ENCODE measurements around the gene RABEP2. TPM values are rescaled to one million over a fixed set of nuclear protein-coding genes. Genes with fewer than 3 reads are reported as not detected.
"Not testable (repeated sequence)": the region's sequence is repeated elsewhere in the genome, so short reads cannot be mapped to it uniquely, and the experiment has no call there.

Gene RABEP2
- total RNA-seq, 1 donor from 2014 or later: 40.8 TPM

DNA sequence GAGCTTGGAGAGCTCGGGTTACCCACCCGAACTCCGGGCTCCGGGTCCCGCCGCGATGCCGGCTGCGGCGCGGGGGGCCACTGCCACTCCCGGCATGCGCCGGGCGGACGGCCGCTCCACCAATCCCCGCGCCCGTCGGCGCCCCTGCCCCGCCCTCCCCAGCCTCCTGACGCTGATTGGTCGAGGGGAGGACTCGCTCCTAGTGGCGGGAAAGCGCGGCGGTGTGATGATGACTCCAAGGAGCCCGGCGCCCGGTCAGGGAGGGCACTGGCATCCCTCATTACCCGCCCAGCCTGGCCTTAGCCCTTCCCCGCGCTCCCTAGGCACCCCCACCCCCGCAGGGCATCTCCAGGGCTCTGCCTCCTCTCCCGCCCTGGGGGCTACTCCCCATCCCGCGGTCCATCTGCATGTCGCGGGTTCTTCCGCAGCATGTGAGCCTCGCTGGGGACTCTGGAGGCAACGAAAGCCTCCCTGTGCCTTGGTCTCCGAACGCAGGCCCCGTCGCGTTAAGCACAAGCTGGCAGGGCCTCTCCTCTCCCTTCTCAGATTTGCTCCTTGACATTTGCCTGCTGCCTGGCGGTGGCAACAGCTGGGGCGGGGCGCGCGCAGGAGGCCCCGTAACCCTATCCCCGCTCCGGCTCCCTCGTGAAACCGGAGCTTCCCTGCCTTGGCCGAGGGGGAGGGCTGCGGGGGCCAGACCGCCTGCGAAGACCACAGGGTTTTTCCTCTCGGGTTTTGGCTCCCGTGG is 45.0 kb downstream of the RABEP2 start:
- peak; percentile 26 for DNase-seq (ENCODE audit: low read depth, low spot score)

DNA sequence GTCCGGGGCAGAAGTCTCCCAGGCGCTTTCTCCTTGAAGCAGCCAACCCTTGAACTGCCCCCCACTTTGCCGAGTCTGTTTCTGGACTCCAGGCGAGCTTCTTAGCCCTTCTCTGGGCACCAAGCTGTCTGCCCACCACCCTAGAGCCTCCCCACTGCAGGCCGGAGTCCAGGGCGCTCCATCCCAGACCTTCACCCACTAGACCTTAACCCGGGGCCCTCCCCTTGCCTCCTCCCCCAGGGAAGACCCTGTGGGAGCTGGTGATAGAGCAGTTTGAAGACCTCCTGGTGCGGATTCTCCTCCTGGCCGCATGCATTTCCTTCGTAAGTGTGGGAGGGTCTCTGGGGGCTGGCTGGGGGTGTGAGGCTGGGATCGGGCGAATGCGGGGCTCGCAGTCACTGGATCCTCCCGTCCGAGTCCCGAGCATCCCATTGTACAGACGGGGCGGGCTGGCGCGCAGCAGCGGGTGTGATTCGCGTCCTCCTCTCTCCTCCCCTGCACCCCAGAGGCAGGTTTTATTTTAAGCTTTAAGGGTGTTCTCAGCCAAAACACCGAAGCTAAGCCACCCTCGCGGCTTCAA is 45.7 kb downstream of the RABEP2 start:
- DNase-seq (ENCODE audit: low read depth, low spot score): no peak

DNA sequence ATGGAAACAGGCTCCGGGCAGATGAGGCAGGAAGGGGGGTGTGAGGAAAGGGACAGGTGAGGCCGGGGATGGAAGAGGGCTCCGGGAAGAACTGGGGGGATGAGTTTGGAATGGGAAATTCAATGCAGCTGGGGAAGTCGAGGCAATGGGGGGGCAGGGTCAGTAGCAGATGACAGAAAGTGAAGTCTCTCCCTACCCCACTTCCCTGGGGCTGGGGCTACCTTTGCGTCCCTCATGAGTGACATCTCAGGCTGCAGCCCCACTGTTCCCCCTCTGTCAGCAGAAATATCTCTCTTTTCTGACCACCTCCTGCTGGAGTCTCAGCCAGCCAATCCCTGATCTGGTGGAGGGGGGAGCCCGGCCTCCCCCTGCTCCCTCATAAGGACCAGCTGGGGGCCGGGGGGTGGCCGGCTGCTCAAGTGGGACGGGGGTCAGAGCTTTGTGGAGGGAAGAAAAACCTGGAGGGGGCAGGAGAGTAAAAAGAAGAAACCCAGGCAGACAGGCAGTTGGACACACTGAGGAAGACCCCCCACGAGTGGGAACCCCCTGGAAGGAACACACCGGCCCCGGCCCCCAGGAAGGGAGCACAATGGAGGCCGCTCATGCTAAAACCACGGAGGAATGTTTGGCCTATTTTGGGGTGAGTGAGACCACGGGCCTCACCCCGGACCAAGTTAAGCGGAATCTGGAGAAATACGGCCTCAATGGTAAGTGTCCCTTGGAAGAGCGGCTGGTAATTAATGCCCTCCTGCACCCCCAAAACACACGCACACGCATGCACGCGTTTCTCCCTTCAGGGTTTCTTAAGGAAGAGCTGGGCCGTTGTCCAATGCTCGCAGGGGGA is 46.7 kb downstream of the RABEP2 start, which contains the start of gene ATP2A1:
ATP2A1 (plus strand) TSS at position 406 of the 844 bp plus-strand sequence; CDS start at position 590, 184 bp downstream.
- DNase-seq (ENCODE audit: low read depth, low spot score): no peak

DNA sequence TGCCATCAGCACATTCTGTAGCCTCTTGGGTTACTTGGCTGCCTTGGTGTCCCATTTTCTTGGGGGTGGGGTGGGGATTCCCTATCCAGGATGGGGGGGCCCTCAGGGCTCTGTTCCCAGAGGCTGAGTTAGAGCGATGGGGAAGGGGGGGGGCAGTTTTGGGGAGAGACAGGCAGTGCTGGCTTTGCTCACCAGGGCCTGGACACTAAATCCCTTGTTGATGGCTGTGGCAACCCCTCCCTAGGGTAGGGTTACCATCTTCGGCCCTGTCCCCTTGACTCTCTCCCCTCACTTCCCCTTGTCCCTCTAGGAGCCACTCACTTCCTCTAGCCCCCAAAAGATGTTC is 47.4 kb downstream of the RABEP2 start:
- DNase-seq (ENCODE audit: low read depth, low spot score): no peak

DNA sequence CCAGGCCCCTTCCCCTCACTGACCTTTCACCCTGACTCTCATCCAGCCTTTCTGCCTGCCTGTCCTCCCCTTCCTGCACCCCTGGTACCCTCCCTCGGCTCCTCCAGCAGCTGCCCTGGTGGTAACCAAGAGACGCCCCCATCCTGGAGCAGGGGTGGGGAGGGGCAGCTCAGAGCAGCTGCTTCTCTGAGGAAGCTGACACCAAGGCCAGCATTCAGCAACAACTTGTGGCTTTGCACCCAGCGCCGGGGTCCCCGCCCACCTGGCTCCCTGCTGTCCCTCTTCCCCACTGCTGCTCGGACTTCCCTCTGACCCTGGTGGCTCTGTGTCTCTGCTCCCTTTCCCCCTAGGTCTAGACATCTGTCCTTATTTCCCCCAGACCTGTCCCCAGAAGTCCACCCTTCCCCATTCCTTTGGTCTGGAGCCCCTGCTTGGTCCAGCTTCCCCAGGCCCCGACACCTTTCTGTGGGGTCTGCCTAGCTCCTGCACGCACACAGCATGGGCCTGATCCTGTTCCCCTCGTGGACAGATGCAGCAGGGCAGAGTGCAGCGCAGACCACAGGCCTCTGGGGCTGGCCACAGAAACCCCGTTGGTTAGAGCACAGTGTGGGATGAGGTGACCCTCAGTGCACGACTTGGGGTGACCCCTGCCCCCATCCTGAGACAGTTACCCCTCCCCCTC is 47.9 kb downstream of the RABEP2 start:
- no peak for DNase-seq (ENCODE audit: low read depth, low spot score)

DNA sequence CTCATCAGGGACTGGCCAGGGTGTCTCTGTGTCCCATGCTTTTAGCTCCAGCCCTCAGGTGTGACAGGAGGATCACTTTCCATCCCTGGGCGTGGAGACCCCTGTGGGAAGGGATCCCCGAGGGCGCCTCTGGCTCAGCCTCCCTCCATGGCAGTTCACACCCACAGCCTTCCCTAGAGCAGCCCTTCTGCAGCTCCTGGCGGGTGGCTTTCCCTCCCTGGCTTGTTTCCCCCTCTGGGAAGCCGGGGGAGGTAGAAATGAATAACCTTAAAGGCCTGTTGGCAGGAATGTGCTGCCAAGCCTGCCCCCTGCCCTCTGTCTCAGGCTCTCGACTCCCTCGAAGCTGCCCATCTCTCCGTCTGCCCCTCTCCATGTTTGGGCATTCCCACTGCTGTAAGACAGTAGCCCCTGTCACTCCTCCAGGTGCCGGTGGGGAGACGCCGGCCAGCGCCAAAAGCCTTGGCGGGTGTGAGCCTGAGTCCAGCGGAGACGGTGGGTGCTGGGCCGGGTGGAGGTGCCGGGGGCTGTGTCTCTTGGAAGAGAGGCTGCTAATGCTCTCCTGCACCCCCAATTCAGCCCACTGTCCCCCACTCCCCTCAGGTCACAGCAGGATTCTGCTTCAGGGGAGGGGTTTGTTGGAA is 48.9 kb downstream of the RABEP2 start:
- DNase-seq (ENCODE audit: low read depth, low spot score): no peak

DNA sequence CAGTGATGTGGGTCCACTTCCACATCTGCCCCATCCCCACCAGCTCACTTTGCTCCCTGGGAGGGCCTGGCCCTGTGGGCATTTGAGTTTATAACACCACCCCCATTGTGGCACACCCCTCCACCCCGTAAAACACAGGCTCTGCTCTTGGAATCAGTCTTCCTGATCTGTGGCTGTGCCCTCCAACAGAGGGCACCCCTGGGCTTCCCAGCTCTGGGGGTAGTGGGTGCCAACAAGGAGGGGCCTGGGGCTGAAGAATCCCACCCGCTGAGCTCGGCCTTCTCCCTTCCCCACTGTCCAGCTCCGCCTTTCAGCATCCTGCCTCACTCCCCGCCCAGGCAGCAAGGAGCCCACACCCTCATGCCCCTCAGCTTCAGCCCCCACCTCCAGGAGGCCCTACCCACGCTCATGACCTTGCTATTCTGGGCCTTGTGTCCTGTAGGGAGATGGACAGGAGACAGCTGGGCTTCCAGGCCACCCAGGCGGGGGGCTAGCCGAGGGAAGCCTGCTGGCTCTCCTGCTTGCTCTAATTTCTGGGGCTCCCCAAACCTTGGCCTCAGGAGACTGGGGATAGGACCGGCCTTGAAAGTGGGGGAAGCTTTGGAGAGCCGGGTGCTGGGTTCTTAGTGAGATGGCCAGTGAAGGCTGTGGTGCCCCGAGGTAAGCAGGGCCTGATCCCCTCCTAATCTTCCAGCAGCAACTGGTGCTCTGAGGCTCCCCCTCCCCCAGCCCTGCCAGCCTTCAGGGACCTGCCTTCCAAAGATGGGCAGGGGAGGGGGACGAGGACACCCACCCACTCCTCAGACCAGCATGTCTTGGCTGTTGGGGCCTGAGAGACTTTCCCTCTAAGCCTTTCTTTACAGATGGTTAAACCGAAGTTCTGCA is 49.7 kb downstream of the RABEP2 start:
- no peak for DNase-seq (ENCODE audit: low read depth, low spot score)

DNA sequence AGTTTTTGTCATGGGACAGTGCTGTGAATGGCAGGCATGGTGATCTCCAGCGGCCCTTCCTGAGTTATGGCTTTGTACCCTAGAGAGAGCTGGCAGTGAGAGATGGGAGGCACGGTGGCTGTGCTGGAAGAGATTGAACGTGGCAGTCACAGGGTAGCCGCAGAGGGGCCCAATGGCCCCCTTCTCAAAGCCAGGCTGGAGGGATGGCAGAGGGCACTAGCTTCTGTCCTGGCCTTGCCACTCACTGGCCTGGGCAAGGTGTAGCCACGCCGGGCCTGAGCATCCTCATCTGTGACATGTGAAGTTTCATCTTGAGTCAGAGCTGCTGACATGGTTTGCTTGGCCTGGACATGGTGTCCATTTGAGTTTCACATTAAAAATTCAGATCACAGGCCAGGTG is 50.6 kb downstream of the RABEP2 start:
- no peak for DNase-seq (ENCODE audit: low read depth, low spot score)

DNA sequence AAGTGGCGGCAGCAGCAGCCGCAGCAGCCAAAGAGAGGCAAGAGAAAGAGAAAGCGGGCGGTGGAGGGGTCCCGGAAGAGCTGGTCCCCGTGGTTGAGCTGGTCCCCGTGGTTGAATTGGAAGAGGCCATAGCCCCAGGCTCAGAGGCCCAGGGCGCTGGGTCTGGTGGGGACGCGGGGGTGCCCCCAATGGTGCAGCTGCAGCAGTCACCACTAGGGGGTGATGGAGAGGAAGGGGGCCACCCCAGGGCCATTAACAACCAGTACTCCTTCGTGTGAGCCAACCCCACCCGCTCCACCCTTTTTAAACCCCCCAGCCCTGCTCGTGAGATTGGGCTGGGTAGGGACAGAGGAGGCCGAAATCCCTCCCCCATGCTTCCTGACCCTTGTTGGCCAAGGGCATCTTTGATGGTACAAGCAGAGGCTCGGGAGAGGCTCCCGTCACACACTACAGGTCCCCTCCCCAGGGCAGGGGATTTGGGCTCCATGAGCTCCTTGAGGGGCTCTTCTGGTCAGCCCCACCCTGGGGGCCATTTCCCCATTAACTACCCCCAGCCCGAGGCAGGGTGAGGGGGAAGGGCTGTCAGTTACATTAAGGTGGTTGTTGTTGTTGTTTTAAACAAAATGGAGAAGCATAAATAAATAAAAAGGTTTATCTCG is 51.4 kb downstream of the RABEP2 start:
- DNase-seq (ENCODE audit: low read depth, low spot score): no peak

DNA sequence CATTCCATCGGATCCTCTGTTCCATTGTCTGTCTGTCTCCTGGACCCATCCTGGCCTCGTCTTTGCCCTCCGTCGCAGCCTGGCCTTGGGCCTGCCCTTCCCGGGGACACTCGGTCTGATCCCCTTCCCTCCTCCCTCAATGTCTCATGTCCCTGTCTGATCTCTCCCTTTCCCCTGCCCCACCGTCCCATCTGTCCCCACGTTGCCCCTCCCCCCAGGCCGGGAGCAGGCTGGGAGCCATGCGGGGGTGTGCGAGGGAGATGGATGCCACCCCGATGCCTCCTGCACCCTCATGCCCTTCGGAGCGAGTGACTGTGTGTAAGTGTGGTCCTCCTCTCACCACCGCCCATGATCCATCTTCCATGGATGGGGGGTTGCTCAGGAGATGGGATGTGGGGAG is 52.1 kb downstream of the RABEP2 start:
- no peak for DNase-seq (ENCODE audit: low read depth, low spot score)

DNA sequence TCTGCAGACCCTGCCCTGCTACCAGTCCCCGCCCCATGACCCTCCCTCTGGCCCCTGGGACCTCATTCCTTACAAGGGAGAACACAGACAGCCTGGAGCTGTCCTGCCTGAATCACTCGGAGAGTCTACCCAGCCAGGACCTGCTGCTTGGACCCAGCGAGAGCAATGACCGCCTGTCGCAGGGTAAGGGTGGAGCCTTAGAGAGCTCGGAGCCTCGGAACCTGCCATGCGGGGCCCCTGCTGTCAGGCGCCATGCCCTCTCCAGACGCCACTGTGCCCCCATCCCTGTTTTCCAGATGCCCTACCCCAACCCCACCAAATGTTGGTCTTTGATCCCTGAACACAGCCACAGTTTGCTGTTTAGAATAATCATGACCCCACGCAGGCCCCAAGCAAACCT is 55.8 kb downstream of the RABEP2 start:
- no peak for DNase-seq (ENCODE audit: low read depth, low spot score)

DNA sequence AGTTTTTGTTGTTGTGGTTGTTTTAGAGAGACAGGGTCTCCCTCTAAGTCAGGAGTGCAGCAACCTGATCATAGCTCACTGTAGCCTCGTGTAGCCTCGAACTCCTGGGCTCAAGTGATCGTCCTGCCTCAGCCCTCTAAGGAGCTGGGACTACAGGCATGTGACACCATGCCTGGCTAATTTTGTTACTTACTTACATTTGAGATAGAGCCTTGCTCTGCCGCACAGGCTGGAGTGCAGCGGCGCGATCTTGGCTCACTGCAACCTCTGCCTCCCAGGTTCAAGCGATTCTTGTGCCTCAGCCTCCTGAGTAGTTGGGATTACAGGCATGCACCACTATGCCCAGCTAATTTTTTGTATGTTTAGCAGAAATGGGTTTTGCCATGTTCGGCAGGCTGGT is 57.4 kb downstream of the RABEP2 start:
- DNase-seq (ENCODE audit: low read depth, low spot score): not testable (repeated sequence)

DNA sequence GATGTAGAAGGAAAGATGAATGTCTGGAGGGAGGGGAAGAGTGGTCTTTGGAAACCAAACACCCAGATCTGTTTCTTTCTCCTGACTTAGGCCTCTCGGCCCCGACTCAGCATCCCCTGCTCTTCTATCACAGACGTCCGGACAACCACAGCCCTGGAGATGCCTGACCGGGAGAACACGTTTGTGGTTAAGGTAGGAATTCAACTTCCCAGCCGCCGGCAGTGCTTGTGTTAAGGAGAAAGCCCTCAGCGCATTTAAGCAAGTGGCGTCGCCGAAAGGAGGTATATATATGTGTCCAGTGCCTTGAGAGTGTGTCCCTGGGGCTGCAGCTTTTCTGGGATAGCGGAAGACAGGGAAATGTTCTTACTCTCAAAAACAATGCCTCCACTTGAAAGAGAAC is 57.8 kb downstream of the RABEP2 start:
- DNase-seq (ENCODE audit: low read depth, low spot score): no peak

DNA sequence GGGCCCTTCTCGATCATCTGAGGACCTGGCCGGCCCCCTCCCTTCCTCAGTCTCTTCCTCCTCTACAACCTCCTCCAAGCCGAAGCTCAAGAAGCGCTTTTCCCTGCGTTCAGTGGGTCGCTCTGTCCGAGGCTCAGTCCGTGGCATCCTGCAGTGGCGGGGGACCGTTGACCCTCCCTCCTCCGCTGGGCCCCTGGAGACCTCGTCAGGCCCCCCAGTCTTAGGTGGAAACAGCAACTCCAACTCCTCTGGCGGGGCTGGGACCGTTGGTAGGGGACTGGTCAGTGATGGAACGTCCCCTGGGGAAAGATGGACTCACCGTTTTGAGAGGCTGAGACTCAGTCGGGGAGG is 58.6 kb downstream of the RABEP2 start:
- DNase-seq (ENCODE audit: low read depth, low spot score): no peak

DNA sequence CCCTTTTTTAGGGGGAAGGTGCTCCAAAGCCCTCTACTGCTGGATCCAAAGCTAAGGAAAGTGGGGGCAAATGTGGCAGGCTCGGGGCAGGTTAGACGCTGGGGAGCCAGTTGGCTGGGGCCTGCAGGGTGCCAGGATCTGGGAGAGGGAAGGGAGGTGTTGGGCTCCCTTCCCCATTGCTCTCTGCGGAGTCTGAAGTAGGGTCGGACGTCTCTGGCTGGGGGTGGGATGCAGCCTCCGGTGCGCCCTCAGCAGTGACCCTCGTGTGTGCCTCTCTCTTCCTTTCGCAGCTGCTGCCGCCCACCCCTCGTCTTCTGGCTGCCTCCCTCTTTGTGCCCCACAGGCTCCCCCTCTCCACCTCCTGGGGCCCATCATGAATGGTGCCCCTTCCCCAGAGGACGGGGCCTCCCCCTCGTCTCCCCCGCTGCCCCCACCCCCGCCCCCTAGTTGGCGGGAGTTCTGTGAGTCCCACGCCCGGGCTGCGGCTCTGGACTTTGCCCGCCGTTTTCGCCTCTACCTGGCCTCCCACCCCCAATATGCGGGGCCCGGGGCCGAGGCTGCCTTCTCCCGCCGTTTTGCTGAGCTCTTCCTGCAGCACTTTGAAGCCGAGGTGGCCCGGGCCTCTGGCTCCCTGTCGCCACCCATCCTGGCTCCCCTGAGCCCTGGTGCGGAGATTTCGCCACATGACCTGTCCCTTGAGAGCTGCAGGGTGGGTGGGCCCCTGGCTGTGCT is 59.1 kb downstream of the RABEP2 start:
- no peak for DNase-seq (ENCODE audit: low read depth, low spot score)

DNA sequence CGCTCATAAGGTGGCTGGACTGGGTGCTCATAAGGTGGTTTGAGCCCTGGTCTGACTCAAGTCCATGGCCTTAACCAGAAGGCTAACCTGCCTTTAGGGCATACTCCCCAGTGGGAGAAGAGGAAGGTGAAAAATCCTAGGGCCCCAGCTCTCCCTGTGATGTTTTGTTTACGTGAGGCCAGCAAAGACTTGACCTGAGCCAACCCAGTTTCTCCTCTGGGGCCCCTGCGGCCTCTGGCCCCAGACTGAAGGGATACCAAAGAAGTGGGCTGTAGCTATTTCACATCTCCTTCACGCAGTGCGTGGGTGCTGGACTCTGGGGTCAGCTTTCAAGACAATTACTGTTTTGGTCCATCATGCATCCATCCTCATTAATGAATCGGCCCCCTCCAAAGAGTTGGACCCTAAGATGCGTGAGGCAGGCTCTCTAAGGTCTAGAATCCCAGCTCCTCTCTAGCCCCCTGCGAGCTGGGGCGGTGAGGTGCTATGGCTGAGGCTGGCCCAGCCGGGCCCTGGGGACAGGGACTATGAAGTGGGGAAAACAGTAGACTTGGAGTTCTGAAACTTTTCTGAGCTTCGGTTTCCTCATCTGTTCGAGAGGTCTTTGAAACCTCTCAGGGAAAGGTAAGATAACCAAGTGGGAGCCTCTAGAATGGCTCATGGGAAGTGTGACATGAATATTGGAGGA is 59.9 kb downstream of the RABEP2 start:
- no peak for DNase-seq (ENCODE audit: low read depth, low spot score)

DNA sequence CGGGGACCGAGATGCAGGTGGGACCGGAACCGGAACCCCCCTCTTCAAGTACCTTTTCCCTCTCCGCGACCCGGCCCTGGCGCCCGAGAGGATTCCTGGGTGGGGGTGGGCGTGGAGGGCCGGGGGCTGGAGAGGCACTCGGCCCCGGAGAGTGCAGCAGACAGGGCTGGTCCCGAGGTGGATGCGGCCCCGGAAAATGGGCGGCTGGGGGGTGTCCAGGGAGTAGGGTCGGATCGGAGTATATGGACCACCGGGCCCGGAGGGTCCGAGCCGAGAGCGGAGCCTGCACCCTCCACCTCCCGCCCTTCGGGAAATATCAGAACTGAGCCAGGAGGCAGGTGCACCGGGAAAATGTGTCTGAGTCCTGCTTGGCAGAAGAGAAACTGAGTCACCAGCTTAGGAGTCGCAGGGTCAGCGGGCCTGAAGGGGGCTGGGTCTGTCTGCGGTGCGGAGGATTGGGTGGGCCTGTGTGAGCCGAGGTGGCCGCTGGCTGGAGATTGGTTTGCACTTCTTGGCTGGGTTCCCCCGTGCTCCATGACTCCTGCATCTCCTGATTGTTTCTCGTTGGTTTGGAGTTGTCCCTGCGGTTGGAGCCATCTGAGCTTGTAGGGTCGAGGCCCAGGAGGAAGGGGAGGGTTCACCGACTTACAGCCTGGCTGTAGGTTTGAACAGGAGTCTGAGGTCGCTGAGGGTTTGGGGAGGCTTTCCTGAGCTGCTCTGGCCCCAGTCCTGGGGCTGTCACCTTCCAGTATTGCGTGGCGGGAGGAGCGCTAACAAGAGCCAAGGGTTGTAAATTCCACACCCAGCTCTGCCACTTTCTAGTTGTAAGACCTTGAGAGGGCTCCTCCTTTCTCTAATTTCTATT is 60.9 kb downstream of the RABEP2 start:
- no peak for DNase-seq (ENCODE audit: low read depth, low spot score)

DNA sequence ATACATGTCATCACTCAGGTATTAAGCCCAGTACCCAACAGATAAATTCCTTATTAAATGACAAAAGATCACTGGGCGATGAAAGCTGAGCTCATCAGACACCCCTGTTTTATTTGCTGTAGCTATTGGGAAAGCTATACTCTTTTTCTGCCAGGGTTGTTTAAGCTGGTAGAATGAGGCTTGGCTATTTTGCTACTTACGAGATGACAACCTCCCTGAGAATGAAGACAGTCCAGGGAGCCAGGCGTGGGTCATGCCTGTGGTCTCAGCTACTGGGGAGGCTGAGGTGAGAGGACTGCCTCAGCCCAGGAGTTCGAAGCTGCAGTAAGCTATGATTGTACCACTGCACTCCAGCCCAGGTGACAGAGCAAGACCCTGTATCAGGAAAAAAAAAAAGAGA is 65.7 kb downstream of the RABEP2 start:
- no peak for DNase-seq (ENCODE audit: low read depth, low spot score)
